GM19395 (cell line): ENCODE data around the gene PGBD1.

Source experiments
- ATAC-seq: cut with Tn5 transposase; IDR thresholded peaks from one replicate; pipeline ENCODE4 v1.9.1; 2021; ENCODE audit warnings: mild to moderate bottlenecking, moderate library complexity; ENCODE audit not compliant: unreplicated experiment

Gene PGBD1

GRCh38 chr6:28281288-28282064 is at the start of gene PGBD1:
PGBD1 (plus strand) TSS chr6:28281572; CDS start chr6:28283814, 2,242 bp downstream.
- peak; percentile 85 for ATAC-seq

GRCh38 chr6:28232785-28233184 is 48.6 kb upstream of the PGBD1 start:
- no peak for ATAC-seq

- no peak for ATAC-seq
Observed at GRCh38 chr6:28235912-28236452, 45.4 kb upstream of the PGBD1 start.

- ATAC-seq = no peak
Observed at GRCh38 chr6:28239636-28240035, 41.7 kb upstream of the PGBD1 start.

GRCh38 chr6:28240471-28240870 is 40.9 kb upstream of the PGBD1 start:
- ATAC-seq = no peak

GRCh38 chr6:28243946-28244345 is 37.4 kb upstream of the PGBD1 start:
- ATAC-seq = no peak

GRCh38 chr6:28245206-28245941 is 36.0 kb upstream of the PGBD1 start:
- ATAC-seq = no peak

GRCh38 chr6:28248916-28249315 is 32.5 kb upstream of the PGBD1 start:
- no peak for ATAC-seq

GRCh38 chr6:28250747-28251146 is 30.6 kb upstream of the PGBD1 start:
- ATAC-seq = no peak

GRCh38 chr6:28251661-28252008 is 29.7 kb upstream of the PGBD1 start:
- peak; percentile 58 for ATAC-seq

- ATAC-seq = peak; percentile 80
Observed at GRCh38 chr6:28252009-28252975, 29.1 kb upstream of the PGBD1 start, which contains the start of gene ZKSCAN4. ZKSCAN4 (minus strand) TSS chr6:28252269; CDS start chr6:28251980, 289 bp downstream.

- ATAC-seq = no peak
Observed at GRCh38 chr6:28254121-28254519, 27.3 kb upstream of the PGBD1 start.

- ATAC-seq = no peak
Observed at GRCh38 chr6:28257042-28257441, 24.3 kb upstream of the PGBD1 start.

- ATAC-seq = no peak
Observed at GRCh38 chr6:28258877-28259777, 22.2 kb upstream of the PGBD1 start, which contains the start of gene NKAPL. NKAPL (plus strand) TSS chr6:28259297; CDS start chr6:28259372, 75 bp downstream.

GRCh38 chr6:28263922-28264321 is 17.4 kb upstream of the PGBD1 start:
- ATAC-seq = no peak

GRCh38 chr6:28264834-28265401 is 16.5 kb upstream of the PGBD1 start:
- ATAC-seq = no peak

- ATAC-seq = no peak
Observed at GRCh38 chr6:28266563-28266961, 14.8 kb upstream of the PGBD1 start.

- peak; percentile 94 for ATAC-seq
Observed at GRCh38 chr6:28266962-28267694, 14.2 kb upstream of the PGBD1 start, which contains the start of gene ZSCAN26. ZSCAN26 (plus strand) TSS chr6:28267143; CDS start chr6:28271920, 4,777 bp downstream.

- ATAC-seq = no peak
Observed at GRCh38 chr6:28267695-28268059, 13.7 kb upstream of the PGBD1 start.
